ENCODE data around the gene FES.

The FES gene

GRCh38 chr15:90865702-90866101 lies 18.6 kb upstream of the FES start:
- DNase-seq (ENCODE audit: low spot score in 2 of 2) (no peak), ATAC-seq (replicated peaks; ENCODE audit: extremely low read depth, poor library complexity, severe bottlenecking) (no peak)
- Mint-ChIP-seq H3K36me3 (ENCODE audit: insufficient read depth) (peaks cover 4% of the 10 kb centered on the region), H3K27ac (ENCODE audit: low read depth) (no peak overlapping the region), H3K4me1 (peaks cover 21% of the 10 kb centered on the region), H3K27me3 (peaks cover 26% of the 10 kb centered on the region), H3K4me3 (no peak overlapping the region), H3K9me3 (no peaks in the 10 kb centered on the region)

DNA sequence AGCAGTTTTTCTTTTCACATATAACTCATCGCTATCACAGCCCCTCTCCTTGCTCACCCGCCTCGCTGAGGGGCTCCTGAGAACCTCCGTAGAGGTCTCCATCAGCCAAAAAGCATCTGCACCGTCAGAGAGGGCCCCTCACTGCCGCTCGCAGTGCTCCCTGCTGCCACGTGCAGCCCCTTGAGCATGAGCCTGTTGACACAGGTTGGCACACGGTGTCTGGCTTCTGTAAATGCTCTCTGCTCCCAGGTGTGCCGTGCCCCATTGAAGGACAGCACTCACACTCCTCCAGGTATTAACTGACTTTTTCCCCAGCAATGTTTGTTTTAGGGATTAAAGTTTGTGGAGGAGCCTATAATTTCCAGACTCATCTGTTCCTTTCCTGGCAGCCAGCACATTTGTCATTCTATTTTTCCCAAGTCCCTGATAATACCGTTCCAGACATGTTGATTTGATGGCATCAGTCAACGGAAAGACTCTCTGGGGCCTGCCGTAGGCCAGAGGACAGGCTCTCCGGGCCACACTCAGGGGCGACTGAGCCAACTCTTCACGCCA lies 18.1 kb upstream of the FES start:
- Mint-ChIP-seq H3K4me1 (peaks cover 24% of the 10 kb centered on the region), H3K9me3 (no peaks in the 10 kb centered on the region), H3K36me3 (ENCODE audit: insufficient read depth) (peaks cover 7% of the 10 kb centered on the region), H3K27me3 (peaks cover 26% of the 10 kb centered on the region), H3K27ac (ENCODE audit: low read depth) (no peak overlapping the region), H3K4me3 (no peak overlapping the region)
- DNase-seq (ENCODE audit: low spot score in 2 of 2) (no peak), ATAC-seq (replicated peaks; ENCODE audit: extremely low read depth, poor library complexity, severe bottlenecking) (no peak)

GRCh38 chr15:90866800-90867199 lies 17.5 kb upstream of the FES start:
- DNase-seq (ENCODE audit: low spot score in 2 of 2), result no peak

GRCh38 chr15:90868261-90868689 lies 16.0 kb upstream of the FES start, which contains the start of gene FURIN:
Gene FURIN (plus strand): TSS chr15:90868588. CDS start chr15:90875741, 7,153 bp downstream.
- H3K27ac Mint-ChIP-seq (ENCODE audit: low read depth), result no peak within 1 kb of the TSS
- H3K4me1 Mint-ChIP-seq, result peaks cover 36% of the 10 kb centered on the region
- no peaks in the 10 kb centered on the region for H3K9me3 Mint-ChIP-seq
- H3K36me3 Mint-ChIP-seq (ENCODE audit: insufficient read depth), result peaks cover 9% of the 10 kb centered on the region
- DNase-seq (ENCODE audit: low spot score in 2 of 2) (no peak), ATAC-seq (replicated peaks; ENCODE audit: extremely low read depth, poor library complexity, severe bottlenecking) (no peak)
- peaks cover 26% of the 10 kb centered on the region for H3K27me3 Mint-ChIP-seq
- H3K4me3 Mint-ChIP-seq, result no peak within 1 kb of the TSS

More at GRCh38 chr15:90866800-90867199, 17.5 kb upstream of the FES start:
- no peak for ATAC-seq (replicated peaks; ENCODE audit: extremely low read depth, poor library complexity, severe bottlenecking)
- Mint-ChIP-seq H3K9me3 (no peaks in the 10 kb centered on the region), H3K36me3 (ENCODE audit: insufficient read depth) (peaks cover 7% of the 10 kb centered on the region), H3K4me3 (no peak overlapping the region), H3K27me3 (peaks cover 26% of the 10 kb centered on the region), H3K4me1 (peaks cover 24% of the 10 kb centered on the region), H3K27ac (ENCODE audit: low read depth) (no peak overlapping the region)

DNA sequence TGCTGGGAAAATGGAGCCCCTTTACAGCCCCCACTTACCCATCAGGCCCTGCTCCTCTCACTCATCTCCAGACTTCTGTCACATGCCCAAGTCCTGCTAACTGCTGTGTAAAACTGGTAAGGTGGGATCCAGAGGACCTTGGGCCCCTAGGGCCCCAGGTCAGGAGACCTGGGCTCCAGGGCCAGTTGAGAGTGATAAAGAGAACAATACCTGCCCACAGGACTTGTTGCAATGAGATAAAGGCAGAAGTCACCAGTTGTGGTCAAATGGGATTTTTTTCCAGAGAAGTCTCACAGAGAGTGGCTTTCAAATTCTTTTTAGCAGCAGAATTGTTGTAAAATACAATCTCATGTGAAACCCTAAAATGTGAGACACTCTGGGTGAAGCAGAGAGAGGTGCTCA lies 15.2 kb upstream of the FES start:
- Mint-ChIP-seq H3K27me3 (peaks cover 26% of the 10 kb centered on the region), H3K9me3 (no peaks in the 10 kb centered on the region), H3K27ac (ENCODE audit: low read depth) (no peak overlapping the region), H3K4me1 (peaks cover 38% of the 10 kb centered on the region), H3K36me3 (ENCODE audit: insufficient read depth) (peaks cover 9% of the 10 kb centered on the region), H3K4me3 (no peak overlapping the region)
- DNase-seq (ENCODE audit: low spot score in 2 of 2) (no peak), ATAC-seq (replicated peaks; ENCODE audit: extremely low read depth, poor library complexity, severe bottlenecking) (no peak)

DNA sequence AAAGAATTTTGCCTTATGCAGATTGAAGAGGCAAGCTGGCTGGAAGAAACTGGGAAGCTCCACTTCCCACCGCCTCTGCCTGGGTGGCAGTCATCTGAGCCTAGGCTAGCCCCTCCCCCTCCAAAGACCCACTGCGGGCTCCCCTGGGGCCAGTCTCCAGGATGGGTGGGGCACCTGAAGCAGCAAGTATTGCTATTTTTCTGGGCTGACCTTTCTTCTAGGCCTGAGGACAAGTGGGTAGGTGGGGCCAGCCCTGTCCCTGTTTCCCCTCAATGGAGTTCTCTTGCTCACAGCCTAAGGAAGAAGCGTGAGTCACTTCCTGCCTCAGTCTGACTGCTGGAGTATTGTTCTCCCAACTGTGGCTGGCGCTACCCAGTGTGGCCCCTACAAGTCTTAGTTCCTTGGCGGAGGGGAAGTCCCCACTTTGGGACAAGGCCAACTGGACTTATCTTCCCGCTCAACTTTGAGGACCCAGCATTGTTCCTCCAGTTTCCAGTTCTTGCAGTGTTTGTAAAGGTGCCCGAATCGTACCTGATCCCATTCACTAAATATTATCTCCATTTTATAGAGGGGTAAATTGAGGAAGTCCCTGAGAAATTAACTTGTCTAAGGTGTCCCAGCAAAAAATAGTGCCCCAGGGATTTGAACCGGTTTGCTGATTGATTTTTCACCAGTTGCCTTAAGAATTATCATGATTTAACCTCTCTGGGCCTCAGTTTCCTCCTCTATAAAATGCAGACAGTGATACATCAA lies 14.5 kb upstream of the FES start:
- Mint-ChIP-seq H3K4me1 (peaks cover 38% of the 10 kb centered on the region), H3K36me3 (ENCODE audit: insufficient read depth) (peaks cover 9% of the 10 kb centered on the region), H3K27ac (ENCODE audit: low read depth) (peak overlapping the region; percentile 94), H3K27me3 (peaks cover 26% of the 10 kb centered on the region), H3K4me3 (peak overlapping the region; percentile 90), H3K9me3 (no peaks in the 10 kb centered on the region)
- ATAC-seq (replicated peaks; ENCODE audit: extremely low read depth, poor library complexity, severe bottlenecking) (no peak), DNase-seq (ENCODE audit: low spot score in 2 of 2) (no peak)

- Mint-ChIP-seq H3K36me3 (ENCODE audit: insufficient read depth) (peaks cover 11% of the 10 kb centered on the region), H3K9me3 (no peaks in the 10 kb centered on the region), H3K4me1 (peaks cover 38% of the 10 kb centered on the region), H3K4me3 (peak overlapping the region; percentile 90), H3K27ac (ENCODE audit: low read depth) (peak overlapping the region; percentile 94), H3K27me3 (peaks cover 23% of the 10 kb centered on the region)
- DNase-seq (ENCODE audit: low spot score in 2 of 2) (no peak), ATAC-seq (replicated peaks; ENCODE audit: extremely low read depth, poor library complexity, severe bottlenecking) (no peak)
Observed at GRCh38 chr15:90870354-90871138, 13.8 kb upstream of the FES start.

GRCh38 chr15:90871139-90871715 lies 13.1 kb upstream of the FES start:
- peak; percentile 61 for ATAC-seq (replicated peaks; ENCODE audit: extremely low read depth, poor library complexity, severe bottlenecking)
- Mint-ChIP-seq H3K9me3 (no peaks in the 10 kb centered on the region), H3K4me1 (peaks cover 38% of the 10 kb centered on the region), H3K27ac (ENCODE audit: low read depth) (peak overlapping the region; percentile 94), H3K36me3 (ENCODE audit: insufficient read depth) (peaks cover 14% of the 10 kb centered on the region), H3K4me3 (peak overlapping the region; percentile 90), H3K27me3 (peaks cover 16% of the 10 kb centered on the region)
- DNase-seq (ENCODE audit: low spot score in 2 of 2), result peak in 1 of 2 donors; percentile 23

- no peaks in the 10 kb centered on the region for H3K9me3 Mint-ChIP-seq
- H3K27me3 Mint-ChIP-seq, result peaks cover 9% of the 10 kb centered on the region
- H3K4me3 Mint-ChIP-seq, result peak overlapping the region; percentile 77
- ATAC-seq (replicated peaks; ENCODE audit: extremely low read depth, poor library complexity, severe bottlenecking), result peak; percentile 21
- DNase-seq (ENCODE audit: low spot score in 2 of 2), result no peak
- peak overlapping the region; percentile 53 for H3K27ac Mint-ChIP-seq (ENCODE audit: low read depth)
- peaks cover 38% of the 10 kb centered on the region for H3K4me1 Mint-ChIP-seq
- peaks cover 18% of the 10 kb centered on the region for H3K36me3 Mint-ChIP-seq (ENCODE audit: insufficient read depth)
Observed at GRCh38 chr15:90871716-90872485, 12.4 kb upstream of the FES start.

DNA sequence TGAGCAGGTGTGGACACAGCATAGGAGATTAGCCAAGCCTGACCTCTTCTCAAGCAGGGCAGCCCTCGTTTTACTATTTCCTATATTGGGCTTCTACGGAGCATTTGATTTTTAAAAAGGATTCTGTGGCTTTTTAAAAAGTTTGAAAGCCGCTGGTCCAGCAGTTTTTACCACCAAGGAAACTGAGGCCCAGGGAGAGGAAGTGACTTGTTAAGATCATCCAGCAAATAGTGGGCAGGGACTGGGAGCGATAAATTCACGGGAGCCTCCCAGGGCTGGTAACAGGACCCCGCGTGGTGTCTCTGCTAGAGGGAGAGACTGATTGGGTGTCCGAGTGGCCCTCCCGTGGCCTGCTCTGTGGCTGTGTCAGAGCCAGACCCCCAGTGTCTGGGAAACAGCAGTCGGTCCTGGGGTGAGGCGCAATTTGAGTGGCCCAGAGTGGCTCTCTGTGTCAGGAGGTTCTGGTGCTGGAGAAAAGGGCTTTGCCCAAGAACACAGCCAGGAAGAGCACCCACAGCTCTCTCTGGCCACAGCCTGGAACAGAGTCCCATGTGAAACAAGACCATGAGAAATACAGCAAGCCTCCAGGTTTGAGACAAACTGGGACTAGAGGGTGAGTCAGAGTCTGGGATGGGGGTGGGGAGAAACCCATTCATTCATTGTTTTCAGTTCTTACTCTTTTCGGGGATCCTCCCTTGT lies 11.7 kb upstream of the FES start:
- peak overlapping the region; percentile 53 for H3K27ac Mint-ChIP-seq (ENCODE audit: low read depth)
- peaks cover 38% of the 10 kb centered on the region for H3K4me1 Mint-ChIP-seq
- H3K9me3 Mint-ChIP-seq, result no peaks in the 10 kb centered on the region
- DNase-seq (ENCODE audit: low spot score in 2 of 2), result no peak
- no peak for ATAC-seq (replicated peaks; ENCODE audit: extremely low read depth, poor library complexity, severe bottlenecking)
- H3K27me3 Mint-ChIP-seq, result peaks cover 2% of the 10 kb centered on the region
- peaks cover 23% of the 10 kb centered on the region for H3K36me3 Mint-ChIP-seq (ENCODE audit: insufficient read depth)
- H3K4me3 Mint-ChIP-seq, result peak overlapping the region; percentile 77

- ATAC-seq (replicated peaks; ENCODE audit: extremely low read depth, poor library complexity, severe bottlenecking), result no peak
- no peak for DNase-seq (ENCODE audit: low spot score in 2 of 2)
- Mint-ChIP-seq H3K27me3 (no peaks in the 10 kb centered on the region), H3K27ac (ENCODE audit: low read depth) (no peak overlapping the region), H3K9me3 (no peaks in the 10 kb centered on the region), H3K36me3 (ENCODE audit: insufficient read depth) (peaks cover 25% of the 10 kb centered on the region), H3K4me1 (peaks cover 32% of the 10 kb centered on the region), H3K4me3 (peak overlapping the region; percentile 77)
Observed at GRCh38 chr15:90873488-90873997, 10.8 kb upstream of the FES start.

All from central memory CD8-positive, alpha-beta T cell (primary cell).